HG03342 (cell line): Measurements from ENCODE around the gene PCDHGA7.
"Not testable (repeated sequence)": the region's sequence is repeated elsewhere in the genome, so short reads cannot be mapped to it uniquely, and the experiment has no call there.

Experiments
- ATAC-seq: cut with Tn5 transposase; IDR thresholded peaks from one replicate; pipeline ENCODE4 v1.9.1; 2021; ENCODE audit warnings: mild to moderate bottlenecking, moderate library complexity; ENCODE audit not compliant: unreplicated experiment

The PCDHGA7 gene

DNA sequence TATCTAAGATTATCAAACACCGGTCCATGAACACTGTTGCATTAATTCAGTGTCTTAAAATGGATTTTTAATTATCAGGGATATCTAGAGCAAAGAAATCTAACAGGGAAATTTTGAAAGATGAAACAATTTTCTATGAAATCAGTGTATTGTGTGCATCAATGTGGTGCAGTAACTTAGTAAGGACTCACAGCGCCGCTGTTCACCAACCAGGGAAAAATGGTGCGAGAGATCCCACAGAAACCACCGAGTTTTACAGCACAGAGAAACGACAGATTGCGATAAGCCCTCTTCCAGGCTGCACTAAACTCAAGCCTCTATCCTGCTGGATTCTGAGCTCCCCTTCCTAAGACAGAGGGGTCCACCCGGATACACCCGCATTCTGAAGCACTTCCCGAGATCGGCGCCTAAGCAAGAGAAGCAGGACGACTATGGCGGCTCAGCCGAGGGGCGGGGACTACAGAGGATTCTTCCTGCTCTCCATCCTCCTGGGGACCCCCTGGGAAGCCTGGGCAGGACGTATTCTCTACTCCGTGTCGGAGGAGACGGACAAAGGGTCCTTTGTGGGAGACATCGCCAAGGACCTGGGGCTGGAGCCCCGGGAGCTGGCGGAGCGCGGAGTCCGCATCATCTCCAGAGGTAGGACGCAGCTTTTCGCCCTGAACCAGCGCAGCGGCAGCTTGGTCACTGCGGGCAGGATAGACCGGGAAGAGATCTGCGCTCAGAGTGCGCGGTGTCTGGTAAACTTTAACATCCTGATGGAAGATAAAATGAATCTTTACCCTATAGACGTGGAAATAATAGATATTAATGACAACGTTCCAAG is at the start of gene PCDHGA7:
PCDHGA7 (plus strand) TSS at position 274 of the 826 bp plus-strand sequence; CDS start at position 432, 158 bp downstream.
- no peak for ATAC-seq

- no peak for ATAC-seq
These were observed 43.8 kb upstream of the PCDHGA7 start, which contains the start of gene PCDHGA2 for GRCh38 chr5:141338538-141339306. Gene PCDHGA2, plus strand, starts transcription at chr5:141338760.

DNA sequence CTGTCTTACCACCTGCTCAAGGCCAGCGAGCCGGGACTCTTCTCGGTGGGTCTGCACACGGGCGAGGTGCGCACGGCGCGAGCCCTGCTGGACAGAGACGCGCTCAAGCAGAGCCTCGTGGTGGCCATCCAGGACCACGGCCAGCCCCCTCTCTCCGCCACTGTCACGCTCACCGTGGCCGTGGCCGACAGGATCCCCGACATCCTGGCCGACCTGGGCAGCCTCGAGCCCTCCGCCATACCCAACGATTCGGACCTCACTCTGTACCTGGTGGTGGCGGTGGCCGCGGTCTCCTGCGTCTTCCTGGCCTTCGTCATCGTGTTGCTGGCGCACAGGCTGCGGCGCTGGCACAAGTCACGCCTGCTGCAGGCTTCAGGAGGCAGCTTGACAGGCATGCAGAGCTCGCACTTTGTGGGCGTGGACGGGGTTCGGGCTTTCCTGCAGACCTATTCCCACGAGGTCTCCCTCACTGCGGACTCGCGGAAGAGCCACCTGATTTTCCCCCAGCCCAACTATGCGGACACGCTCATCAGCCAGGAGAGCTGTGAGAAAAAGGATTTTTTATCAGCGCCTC is 41.7 kb upstream of the PCDHGA7 start:
- not testable (repeated sequence) for ATAC-seq

DNA sequence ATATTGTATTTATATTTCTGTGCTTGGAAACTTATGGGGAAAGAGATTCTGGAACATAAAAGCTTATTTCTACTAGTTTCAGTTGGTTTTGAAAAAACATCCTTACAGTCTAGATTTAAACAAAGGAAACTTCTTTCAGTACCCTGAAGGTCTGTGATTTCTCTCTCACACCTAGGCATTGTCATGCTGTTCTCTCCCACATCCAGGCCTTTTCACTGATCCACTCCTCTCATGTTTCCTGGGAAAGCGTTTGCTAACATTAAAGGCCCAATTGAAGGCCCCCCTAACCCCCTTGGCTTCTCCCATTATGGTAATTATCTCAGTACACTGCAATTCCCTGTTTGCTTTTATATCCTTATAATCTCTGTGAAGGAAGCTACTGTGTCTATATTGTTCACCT is 39.8 kb upstream of the PCDHGA7 start:
- ATAC-seq = no peak

DNA sequence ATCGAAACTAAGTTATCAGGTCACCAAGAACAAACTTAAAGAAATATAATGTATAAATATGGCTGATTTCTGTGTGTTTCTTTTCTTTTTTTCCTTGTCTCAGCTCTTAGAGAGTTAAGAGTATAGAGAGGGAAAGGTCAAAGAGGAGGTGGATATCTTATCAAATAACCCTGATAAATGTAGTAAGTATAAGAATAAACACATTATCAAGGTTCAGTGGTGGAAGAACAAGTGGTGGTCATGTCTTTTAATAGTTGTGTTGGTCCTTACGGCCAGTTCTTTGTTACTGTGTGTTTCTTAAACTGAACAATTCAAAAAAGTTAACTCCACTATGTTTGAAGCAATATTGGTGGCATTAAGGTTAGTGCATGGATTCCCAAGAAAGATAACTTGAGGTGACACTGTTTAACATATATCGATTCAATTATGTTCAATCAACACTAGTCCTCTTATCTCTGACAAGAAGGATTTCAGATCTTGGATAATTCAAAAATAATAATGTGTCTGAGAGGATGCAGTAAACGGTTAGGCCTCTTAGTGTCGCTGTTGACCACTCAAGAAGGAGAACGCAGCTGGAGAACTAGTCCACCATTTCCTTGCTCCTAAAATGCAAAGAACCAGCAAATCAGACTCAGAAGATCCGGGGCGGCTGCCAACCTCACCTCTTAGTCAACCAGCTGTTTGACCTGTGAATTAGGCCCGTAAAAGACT is 39.1 kb upstream of the PCDHGA7 start, which contains the start of gene PCDHGA3:
PCDHGA3 (plus strand) TSS at position 588 of the 711 bp plus-strand sequence. CDS start 205 bp downstream, outside the sequence.
- no peak for ATAC-seq

DNA sequence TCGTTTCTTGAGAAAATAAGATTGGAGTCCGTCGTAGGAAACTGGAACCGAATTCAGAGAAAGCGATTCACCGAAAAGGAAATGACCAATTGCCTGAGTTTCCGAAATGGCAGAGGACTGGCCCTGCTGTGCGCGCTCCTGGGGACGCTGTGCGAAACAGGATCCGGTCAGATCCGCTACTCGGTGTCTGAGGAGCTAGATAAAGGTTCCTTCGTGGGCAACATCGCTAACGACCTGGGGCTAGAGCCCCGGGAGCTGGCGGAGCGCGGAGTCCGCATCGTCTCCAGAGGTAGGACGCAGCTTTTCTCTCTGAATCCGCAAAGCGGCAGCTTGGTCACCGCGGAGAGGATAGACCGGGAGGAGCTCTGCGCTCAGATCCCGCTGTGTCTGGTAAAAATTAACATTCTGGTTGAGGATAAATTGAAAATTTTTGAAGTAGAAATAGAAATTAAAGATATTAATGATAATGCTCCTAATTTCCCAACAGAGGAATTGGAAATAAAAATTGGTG is 38.5 kb upstream of the PCDHGA7 start:
- ATAC-seq = no peak

GRCh38 chr5:141345327-141345726 is 37.2 kb upstream of the PCDHGA7 start:
- ATAC-seq = no peak

GRCh38 chr5:141346017-141346416 is 36.5 kb upstream of the PCDHGA7 start:
- ATAC-seq = not testable (repeated sequence)

DNA sequence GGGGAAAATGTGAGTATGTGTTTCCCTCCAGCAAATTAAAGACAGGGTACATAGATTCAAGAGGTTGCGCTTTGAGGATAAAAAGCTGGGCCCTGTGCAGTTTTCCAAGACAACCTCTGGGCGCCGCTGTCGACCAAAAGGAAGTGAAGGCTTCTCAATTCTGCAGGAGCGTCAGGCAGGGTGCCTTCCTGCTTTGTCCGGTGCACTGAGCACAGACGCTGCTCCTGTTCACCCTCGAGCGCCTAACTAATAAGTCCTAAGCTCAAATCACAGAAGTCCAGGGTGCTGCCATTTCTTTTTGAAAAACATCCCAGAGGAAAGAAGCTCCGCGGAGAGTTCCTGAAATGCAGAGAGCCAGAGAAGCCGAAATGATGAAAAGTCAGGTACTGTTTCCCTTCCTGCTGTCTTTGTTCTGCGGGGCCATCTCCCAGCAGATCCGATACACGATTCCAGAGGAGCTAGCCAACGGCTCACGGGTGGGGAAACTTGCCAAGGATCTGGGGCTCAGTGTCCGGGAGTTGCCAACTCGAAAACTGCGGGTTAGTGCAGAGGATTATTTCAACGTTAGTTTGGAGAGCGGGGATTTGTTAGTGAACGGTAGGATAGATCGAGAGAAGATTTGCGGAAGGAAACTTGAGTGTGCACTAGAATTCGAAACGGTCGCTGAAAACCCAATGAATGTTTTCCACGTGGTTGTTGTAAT is 32.5 kb upstream of the PCDHGA7 start, which contains the start of gene PCDHGB1:
PCDHGB1 (plus strand) TSS at position 183 of the 703 bp plus-strand sequence; CDS start at position 345, 162 bp downstream.
- no peak for ATAC-seq

DNA sequence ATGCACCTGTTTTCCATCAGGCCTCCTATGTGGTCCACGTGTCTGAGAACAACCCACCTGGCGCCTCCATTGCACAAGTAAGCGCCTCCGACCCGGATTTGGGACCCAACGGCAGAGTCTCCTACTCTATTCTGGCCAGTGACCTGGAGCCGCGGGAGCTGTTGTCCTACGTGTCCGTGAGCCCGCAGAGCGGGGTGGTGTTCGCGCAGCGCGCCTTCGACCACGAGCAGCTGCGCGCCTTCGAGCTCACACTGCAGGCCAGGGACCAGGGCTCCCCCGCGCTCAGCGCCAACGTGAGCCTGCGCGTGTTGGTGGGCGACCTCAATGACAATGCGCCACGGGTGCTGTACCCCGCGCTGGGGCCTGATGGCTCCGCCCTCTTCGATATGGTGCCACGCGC is 31.0 kb upstream of the PCDHGA7 start:
- no peak for ATAC-seq

- ATAC-seq = no peak
These were observed 27.6 kb upstream of the PCDHGA7 start, which contains the start of gene PCDHGA4 for GRCh38 chr5:141354900-141355469. Gene PCDHGA4, plus strand, starts transcription at chr5:141355021. Its CDS starts 87 bp downstream, at chr5:141355108.

GRCh38 chr5:141355641-141356040 is 26.9 kb upstream of the PCDHGA7 start:
- no peak for ATAC-seq

DNA sequence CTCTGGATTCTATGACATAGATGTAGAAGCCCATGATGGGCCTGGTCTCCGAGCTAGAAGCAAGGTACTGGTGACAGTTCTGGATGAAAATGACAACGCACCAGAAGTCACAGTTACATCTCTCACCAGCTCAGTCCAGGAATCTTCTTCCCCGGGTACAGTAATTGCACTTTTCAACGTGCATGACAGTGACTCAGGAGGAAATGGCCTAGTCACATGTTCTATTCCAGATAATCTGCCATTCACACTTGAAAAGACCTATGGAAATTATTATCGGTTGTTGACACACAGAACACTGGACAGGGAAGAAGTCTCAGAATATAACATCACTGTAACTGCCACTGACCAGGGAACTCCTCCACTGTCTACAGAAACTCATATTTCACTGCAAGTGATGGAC is 26.4 kb upstream of the PCDHGA7 start:
- no peak for ATAC-seq

GRCh38 chr5:141356950-141357349 is 25.6 kb upstream of the PCDHGA7 start:
- ATAC-seq = no peak

DNA sequence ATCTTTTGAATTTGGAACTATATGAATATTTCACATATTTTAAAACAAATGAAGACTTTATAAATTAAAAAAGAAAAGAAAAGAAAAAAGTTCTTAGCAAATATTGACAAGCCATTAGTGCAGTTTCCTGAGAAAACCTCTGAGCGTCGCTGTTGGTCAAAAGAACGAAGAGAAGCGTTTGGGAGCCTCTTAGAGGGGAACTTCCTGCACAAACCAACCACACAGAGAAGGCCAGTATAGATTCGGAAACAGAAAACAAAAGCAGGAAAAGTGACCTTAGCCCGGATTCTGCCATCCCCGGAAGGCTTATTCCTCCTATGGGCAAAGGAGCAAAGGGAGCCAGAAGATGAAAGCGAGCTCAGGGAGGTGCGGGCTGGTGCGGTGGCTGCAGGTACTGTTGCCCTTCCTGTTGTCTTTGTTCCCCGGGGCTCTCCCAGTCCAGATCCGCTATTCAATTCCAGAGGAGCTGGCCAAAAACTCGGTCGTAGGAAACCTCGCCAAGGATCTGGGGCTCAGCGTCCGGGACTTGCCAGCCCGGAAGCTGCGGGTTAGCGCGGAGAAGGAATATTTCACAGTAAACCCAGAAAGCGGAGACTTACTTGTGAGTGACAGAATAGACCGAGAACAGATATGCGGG is 22.6 kb upstream of the PCDHGA7 start, which contains the start of gene PCDHGB2:
PCDHGB2 (plus strand) TSS at position 205 of the 637 bp plus-strand sequence; CDS start at position 347, 142 bp downstream.
- no peak for ATAC-seq

DNA sequence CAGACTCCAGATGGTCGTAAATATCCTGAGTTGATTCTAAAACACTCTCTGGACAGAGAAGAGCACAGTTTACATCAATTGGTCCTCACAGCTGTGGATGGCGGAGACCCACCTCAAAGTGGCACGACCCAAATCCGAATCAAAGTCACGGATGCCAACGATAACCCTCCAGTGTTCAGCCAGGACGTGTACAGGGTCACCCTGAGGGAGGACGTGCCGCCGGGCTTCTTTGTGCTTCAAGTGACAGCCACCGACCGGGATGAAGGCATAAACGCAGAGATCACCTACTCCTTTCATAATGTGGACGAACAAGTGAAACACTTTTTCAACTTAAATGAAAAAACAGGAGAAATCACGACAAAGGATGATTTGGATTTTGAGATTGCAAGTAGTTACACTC is 21.9 kb upstream of the PCDHGA7 start:
- no peak for ATAC-seq

- ATAC-seq = no peak
These were observed 19.8 kb upstream of the PCDHGA7 start for GRCh38 chr5:141362719-141363118.

GRCh38 chr5:141363952-141364660 is 18.4 kb upstream of the PCDHGA7 start, which contains the start of gene PCDHGA5:
Gene PCDHGA5, plus strand, starts transcription at chr5:141364162. Its CDS starts 169 bp downstream, at chr5:141364331.
- no peak for ATAC-seq
